ENCODE measurements around the gene HSP90AA1.

DNA sequence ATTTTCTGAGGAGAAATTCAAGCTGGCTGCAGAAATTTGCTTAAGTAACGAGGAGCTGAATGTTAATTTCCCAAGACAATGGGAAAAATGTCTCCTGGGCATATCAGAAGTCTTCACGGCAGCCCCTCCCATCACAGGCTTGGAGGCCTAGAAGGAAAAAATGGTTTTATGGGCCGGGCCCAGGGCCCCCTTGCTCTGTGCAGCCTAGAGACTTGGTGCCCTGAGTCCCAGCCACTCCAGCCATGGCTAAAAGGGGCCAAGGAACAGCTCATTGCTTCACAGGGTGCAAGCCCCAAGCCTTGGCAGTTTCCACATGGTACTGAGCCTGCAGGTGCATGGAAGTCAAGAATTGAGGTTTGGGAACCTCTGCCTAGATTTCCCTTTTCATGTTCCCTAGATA is 24.3 kb upstream of the HSP90AA1 start:
- TF ChIP-seq, protein P1, sequence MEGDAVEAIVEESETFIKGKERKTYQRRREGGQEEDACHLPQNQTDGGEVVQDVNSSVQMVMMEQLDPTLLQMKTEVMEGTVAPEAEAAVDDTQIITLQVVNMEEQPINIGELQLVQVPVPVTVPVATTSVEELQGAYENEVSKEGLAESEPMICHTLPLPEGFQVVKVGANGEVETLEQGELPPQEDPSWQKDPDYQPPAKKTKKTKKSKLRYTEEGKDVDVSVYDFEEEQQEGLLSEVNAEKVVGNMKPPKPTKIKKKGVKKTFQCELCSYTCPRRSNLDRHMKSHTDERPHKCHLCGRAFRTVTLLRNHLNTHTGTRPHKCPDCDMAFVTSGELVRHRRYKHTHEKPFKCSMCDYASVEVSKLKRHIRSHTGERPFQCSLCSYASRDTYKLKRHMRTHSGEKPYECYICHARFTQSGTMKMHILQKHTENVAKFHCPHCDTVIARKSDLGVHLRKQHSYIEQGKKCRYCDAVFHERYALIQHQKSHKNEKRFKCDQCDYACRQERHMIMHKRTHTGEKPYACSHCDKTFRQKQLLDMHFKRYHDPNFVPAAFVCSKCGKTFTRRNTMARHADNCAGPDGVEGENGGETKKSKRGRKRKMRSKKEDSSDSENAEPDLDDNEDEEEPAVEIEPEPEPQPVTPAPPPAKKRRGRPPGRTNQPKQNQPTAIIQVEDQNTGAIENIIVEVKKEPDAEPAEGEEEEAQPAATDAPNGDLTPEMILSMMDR (IDR thresholded peaks at IDR 0.05; ENCODE audit: low read depth, low read length) = no peak
- TF ChIP-seq EZH2phosphoT487 (IDR thresholded peaks at IDR 0.05; ENCODE audit: low read depth) = no peak
